H9 (cell line): Measurements from ENCODE around the gene KCTD16. TPM values are rescaled to one million over a fixed set of nuclear protein-coding genes. Genes with fewer than 3 reads are reported as not detected.

Experiments used
- DNase-seq: peaks from one replicate; pipeline ENCODE4 v3.0.0-alpha.2; 2017
- H2AFZ ChIP-seq: one replicate; pipeline ENCODE4 v1.6.1; 2013; ENCODE audit warnings: mild to moderate bottlenecking, low read length, control low read depth, moderate library complexity
- H2AK5ac ChIP-seq: 2 replicates; pipeline ENCODE4 v1.6.1; 2013; ENCODE audit warnings: low read length, control low read depth, mixed read lengths; ENCODE audit not compliant: insufficient read length
- H2BK120ac ChIP-seq: one replicate; pipeline ENCODE4 v1.6.1; 2013; ENCODE audit warnings: low read depth, mild to moderate bottlenecking, low read length, control low read depth, inconsistent platforms; ENCODE audit not compliant: poor library complexity, severe bottlenecking
- H2BK12ac ChIP-seq: 2 replicates; pipeline ENCODE4 v1.6.1; 2013; ENCODE audit warnings: low read length, control low read depth, mixed read lengths, low read depth; ENCODE audit not compliant: insufficient read length
- H2BK15ac ChIP-seq: 2 replicates; pipeline ENCODE4 v1.6.1; 2013; ENCODE audit warnings: low read depth, low read length, control low read depth
- H2BK20ac ChIP-seq: one replicate; pipeline ENCODE4 v1.6.1; 2013; ENCODE audit warnings: low read depth, mild to moderate bottlenecking, low read length, control low read depth, inconsistent platforms; ENCODE audit not compliant: poor library complexity, severe bottlenecking
- H2BK5ac ChIP-seq: 2 replicates; pipeline ENCODE4 v1.6.1; 2013; ENCODE audit warnings: low read length, control low read depth, mixed read lengths; ENCODE audit not compliant: insufficient read length
- H3K14ac ChIP-seq: 2 replicates; pipeline ENCODE4 v1.6.1; 2013; ENCODE audit warnings: low read length, control low read depth; ENCODE audit not compliant: insufficient read depth
- H3K18ac ChIP-seq: 2 replicates; pipeline ENCODE4 v1.6.1; 2013; ENCODE audit warnings: low read depth, mild to moderate bottlenecking, mixed read lengths, low read length, control low read depth; ENCODE audit not compliant: insufficient read length
- H3K23ac ChIP-seq: 2 replicates; pipeline ENCODE4 v1.6.1; 2013; ENCODE audit warnings: low read length, control low read depth, mixed read lengths, low read depth; ENCODE audit not compliant: insufficient read length
- H3K23me2 ChIP-seq: 2 replicates; pipeline ENCODE4 v1.6.1; 2013; ENCODE audit warnings: low read depth, mild to moderate bottlenecking, mixed read lengths, low read length, control low read depth; ENCODE audit not compliant: insufficient read length, poor library complexity, severe bottlenecking
- H3K27ac ChIP-seq: 2 replicates; pipeline ENCODE4 v1.5.1; 2013; ENCODE audit warnings: low read length, control low read depth, mixed read lengths, low read depth; ENCODE audit not compliant: insufficient read length
- H3K27me3 ChIP-seq: 2 replicates; pipeline ENCODE4 v1.6.1; 2013; ENCODE audit warnings: low read length, control low read depth, inconsistent platforms; ENCODE audit not compliant: insufficient read depth
- H3K4ac ChIP-seq: 2 replicates; pipeline ENCODE4 v1.6.1; 2013; ENCODE audit warnings: low read depth, mild to moderate bottlenecking, control low read depth, inconsistent platforms, low read length, moderate library complexity
- H3K4me1 ChIP-seq: 2 replicates; pipeline ENCODE4 v1.6.1; 2013; ENCODE audit warnings: low read length, control low read depth, inconsistent platforms; ENCODE audit not compliant: insufficient read depth
- H3K4me2 ChIP-seq: 2 replicates; pipeline ENCODE4 v1.6.1; 2013; ENCODE audit warnings: low read length, control low read depth, mixed read lengths; ENCODE audit not compliant: insufficient read length, insufficient read depth
- H3K56ac ChIP-seq: 2 replicates; pipeline ENCODE4 v1.6.1; 2013; ENCODE audit warnings: low read depth, mild to moderate bottlenecking, mixed read lengths, low read length, control low read depth; ENCODE audit not compliant: insufficient read length
- H3K79me1 ChIP-seq: 2 replicates; pipeline ENCODE4 v1.6.1; 2013; ENCODE audit warnings: low read depth, mild to moderate bottlenecking, moderate library complexity, low read length, control low read depth, inconsistent platforms; ENCODE audit not compliant: insufficient read depth, poor library complexity, severe bottlenecking
- H3K79me2 ChIP-seq: 2 replicates; pipeline ENCODE4 v1.6.1; 2013; ENCODE audit warnings: low read length, control low read depth, inconsistent platforms; ENCODE audit not compliant: insufficient read depth
- H3K9ac ChIP-seq: 2 replicates; pipeline ENCODE4 v1.6.1; 2013; ENCODE audit warnings: low read length, control low read depth, mixed read lengths; ENCODE audit not compliant: insufficient read length; ENCODE audit errors: extremely low read depth
- H3K9me3 ChIP-seq: one replicate; pipeline ENCODE4 v1.6.1; 2013; ENCODE audit warnings: low read depth, low read length, inconsistent platforms; ENCODE audit not compliant: control insufficient read depth
- H3T11ph ChIP-seq: one replicate; pipeline ENCODE4 v1.6.1; 2013; ENCODE audit warnings: mild to moderate bottlenecking, low read length, control low read depth, inconsistent platforms
- H4K20me1 ChIP-seq: one replicate; pipeline ENCODE4 v1.6.1; 2013; ENCODE audit not compliant: control insufficient read depth, insufficient read length, insufficient read depth
- H4K5ac ChIP-seq: 2 replicates; pipeline ENCODE4 v1.6.1; 2013; ENCODE audit warnings: low read depth, mild to moderate bottlenecking, mixed read lengths, low read length, control low read depth; ENCODE audit not compliant: insufficient read length
- H4K8ac ChIP-seq: replicated peaks from 2 replicates; pipeline ENCODE4 v1.6.1; 2013; ENCODE audit warnings: low read length, control low read depth, mixed read lengths, low read depth; ENCODE audit not compliant: insufficient read length
- H4K91ac ChIP-seq: 2 replicates; pipeline ENCODE4 v1.6.1; 2013; ENCODE audit warnings: low read depth, mild to moderate bottlenecking, moderate library complexity, mixed read lengths, low read length, control low read depth; ENCODE audit not compliant: insufficient read length
- H3K27ac Mint-ChIP-seq, 3 experiments: 2 replicates in 2 of 3; 3 replicates in 1 of 3; pipeline ENCODE4 v1.8.0; 2020 to 2021; ENCODE audit warnings: mixed read lengths in 3 of 3, mild to moderate bottlenecking in 1 of 3, moderate library complexity in 1 of 3
- H3K27me3 Mint-ChIP-seq: 2 replicates; pipeline ENCODE4 v1.8.0; 2021; ENCODE audit warnings: low read depth, mild to moderate bottlenecking, moderate library complexity, mixed read lengths
- H3K36me3 Mint-ChIP-seq, 3 experiments: 2 replicates in 2 of 3; 3 replicates in 1 of 3; pipeline ENCODE4 v1.8.0; 2020 to 2021; ENCODE audit warnings: low read depth in 3 of 3, mixed read lengths in 3 of 3; ENCODE audit not compliant: insufficient read depth in 1 of 3
- H3K4me1 Mint-ChIP-seq, 2 experiments: 2 replicates each; pipeline ENCODE4 v1.8.0; 2020; ENCODE audit warnings: mixed read lengths in 2 of 2
- H3K4me3 Mint-ChIP-seq, 2 experiments: 2 replicates in 1 of 2; 3 replicates in 1 of 2; pipeline ENCODE4 v1.8.0; 2020 to 2021; ENCODE audit warnings: mild to moderate bottlenecking in 2 of 2, mixed read lengths in 2 of 2, moderate library complexity in 1 of 2
- H3K9me3 Mint-ChIP-seq, 2 experiments: 2 replicates in 1 of 2; 3 replicates in 1 of 2; pipeline ENCODE4 v1.8.0; 2020; ENCODE audit warnings: mild to moderate bottlenecking in 2 of 2, mixed read lengths in 2 of 2, moderate library complexity in 1 of 2
- CTCF ChIP-seq: fragments of 200-600 bp; sonication (generic); conservative IDR thresholded peaks from 3 replicates; pipeline ENCODE4 v1.8.0; 2021; ENCODE audit warnings: antibody characterized with exemption, mild to moderate bottlenecking
- WGBS: extraction: QIAGEN DNeasy Blood & Tissue Kit; methylation state at CpG from one replicate; pipeline ENCODE4 v1.1.7; 2013; ENCODE audit warnings: missing lambda C conversion rate, low lambda C conversion rate, mixed read lengths; ENCODE audit not compliant: insufficient read length; ENCODE audit errors: extremely low coverage; 5-methylcytosine and 5-hydroxymethylcytosine counted together
- total RNA-seq: library from RNA; stranded (reverse); gene quantifications from 2 replicates; pipeline ENCODE4 v1.2.1, GENCODE V29; 2021

KCTD16 gene
- total RNA-seq, 1 experiment from 2014 or later: 0.09 TPM

GRCh38 chr5:144504929-144505577 is 334.4 kb downstream of the KCTD16 start:
- Mint-ChIP-seq H3K27me3 (peaks cover 22% of the 10 kb centered on the region), H3K4me1 (peaks cover 25 to 40% of the 10 kb centered on the region in 2 experiments), H3K9me3 (peaks cover 3 to 7% of the 10 kb centered on the region in 2 experiments; a peak in 4 of 5 replicates), H3K36me3 (peaks cover 0 to 5% (median under 1%) of the 10 kb centered on the region in 3 experiments; a peak in 5 of 7 replicates), H3K27ac (peak overlapping the region; percentile 17 to 68 (median 29); a peak in 4 of 7 replicates), H3K4me3 (peak overlapping the region in 1 of 2 experiments; percentile 29; a peak in 2 of 5 replicates)
- Histone ChIP-seq H3K4ac (no peak overlapping the region), H3K79me2 (no peaks in the 10 kb centered on the region), H4K8ac (no peak overlapping the region), H3K23ac (no peak overlapping the region), H3K14ac (no peak overlapping the region), H3K4me2 (no peak overlapping the region), H2AK5ac (no peak overlapping the region), H2BK12ac (no peak overlapping the region), H3K79me1 (no peaks in the 10 kb centered on the region), H3K27ac (no peak overlapping the region), H3K27me3 (no peaks in the 10 kb centered on the region; the same call in 1 of the 2 replicates), H4K5ac (no peak overlapping the region), H3K9me3 (no peaks in the 10 kb centered on the region), H2BK120ac (no peak overlapping the region), H2AFZ (no peak overlapping the region), H3K23me2 (no peaks in the 10 kb centered on the region), H2BK5ac (no peak overlapping the region), H3T11ph (no peak overlapping the region), H3K9ac (no peak overlapping the region), H2BK15ac (no peak overlapping the region), H3K56ac (no peak overlapping the region), H3K18ac (no peak overlapping the region), H4K91ac (no peak overlapping the region), H2BK20ac (no peak overlapping the region), H3K4me1 (peaks cover 4% of the 10 kb centered on the region; the same call in 1 of the 2 replicates), H4K20me1 (no peaks in the 10 kb centered on the region)
- WGBS: no CpG with 5 or more reads among the region's 5 CpGs
- no peak for TF ChIP-seq CTCF
- DNase-seq: no peak
